Erythroblast (primary cell): ENCODE results near the gene ADAM10.
"Not testable (repeated sequence)": the region's sequence is repeated elsewhere in the genome, so short reads cannot be mapped to it uniquely, and the experiment has no call there.

Source experiments
- DNase-seq, 2 experiments: peaks; one replicate each; lab custom pipeline; 2025; lab: John Stamatoyannopoulos, UW
- GATA1 ChIP-seq: IDR thresholded peaks from 2 replicates; pipeline ENCODE4 v1.6.1; 2011; ENCODE audit warnings: low read depth, mild to moderate bottlenecking, control low read depth, low read length, moderate library complexity
- POLR2A ChIP-seq: IDR thresholded peaks from 2 replicates; pipeline ENCODE4 v1.6.1; 2011; ENCODE audit warnings: mild to moderate bottlenecking, low read length

Gene ADAM10

DNA sequence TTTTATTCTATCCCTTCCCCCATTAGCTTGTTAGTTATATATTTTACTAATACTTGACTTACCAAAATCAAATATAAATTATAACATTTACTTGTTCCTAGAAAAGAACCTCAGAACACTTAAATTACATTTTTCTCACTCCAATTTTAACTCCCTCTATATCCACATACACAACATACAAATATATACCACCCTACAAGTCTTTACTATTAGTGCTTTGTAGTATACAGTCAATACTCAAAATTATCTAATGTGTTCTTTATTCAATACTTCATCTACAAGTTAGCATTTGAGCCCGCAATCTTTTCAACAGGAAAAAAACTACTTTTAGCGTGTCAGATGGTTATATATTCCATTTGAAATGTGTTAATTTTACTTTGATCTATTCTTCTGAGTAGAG is 100.3 kb downstream of the ADAM10 start:
- no peak for TF ChIP-seq GATA1
- TF ChIP-seq POLR2A, result no peak
- DNase-seq, result no peak

DNA sequence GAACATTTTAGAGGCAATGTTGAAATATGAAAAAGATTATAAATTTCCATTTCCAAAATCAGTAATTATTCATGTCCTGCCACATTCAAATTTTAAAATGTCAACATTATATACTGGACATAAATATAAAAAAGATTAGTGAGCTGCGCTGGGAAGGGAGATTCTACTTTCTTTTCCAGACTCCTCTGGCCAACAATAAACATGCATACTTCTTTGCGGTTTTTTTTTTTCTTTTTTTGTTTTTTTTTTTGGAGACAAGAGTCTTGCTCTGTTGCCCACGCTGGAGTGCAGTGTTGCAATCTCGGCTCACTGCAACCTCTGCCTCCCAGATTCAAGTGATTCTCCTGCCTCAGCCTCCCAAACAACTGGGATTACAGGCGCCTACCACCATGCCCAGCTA is 105.5 kb downstream of the ADAM10 start:
- TF ChIP-seq POLR2A, result no peak
- no peak for TF ChIP-seq GATA1
- DNase-seq, result no peak

DNA sequence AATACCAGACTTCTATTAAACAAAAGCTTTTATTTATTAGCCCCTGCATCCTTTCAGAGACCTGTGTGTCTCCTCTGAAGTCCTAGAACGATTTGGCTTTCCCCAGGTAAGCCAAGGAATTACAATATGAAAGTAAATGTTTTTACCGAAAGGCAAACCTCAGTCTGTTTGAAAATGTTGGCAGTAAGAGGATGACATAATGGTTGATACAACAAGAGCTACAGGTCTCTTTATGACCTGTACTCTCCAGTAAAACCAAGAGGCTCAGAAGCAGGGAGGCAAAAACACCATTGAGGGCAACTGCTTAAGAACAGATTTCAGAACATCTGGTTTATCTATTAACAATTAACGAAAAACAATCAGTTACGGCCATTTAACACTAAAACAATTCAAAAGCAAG is 107.8 kb downstream of the ADAM10 start:
- TF ChIP-seq POLR2A, result no peak
- TF ChIP-seq GATA1, result no peak
- DNase-seq, result no peak

DNA sequence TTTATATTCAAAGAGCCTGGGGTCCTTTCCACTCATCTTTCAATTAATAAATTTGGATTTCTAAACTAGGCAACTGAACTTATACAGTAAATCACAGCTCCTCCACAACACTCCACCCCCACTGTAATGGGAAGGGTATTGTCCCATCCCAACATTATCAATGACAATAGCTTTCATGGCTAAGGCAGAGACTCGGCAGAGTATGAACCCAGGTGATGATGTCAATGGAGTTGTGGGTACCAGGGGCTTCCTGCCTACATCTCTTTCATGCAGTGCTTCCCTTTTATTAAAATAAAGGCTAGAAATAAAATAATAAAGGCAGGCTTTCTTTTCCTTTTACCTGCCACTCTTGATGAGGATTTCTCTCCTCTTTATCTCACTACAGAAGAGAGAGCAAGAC is 109.5 kb downstream of the ADAM10 start:
- no peak for DNase-seq
- TF ChIP-seq GATA1, result no peak
- TF ChIP-seq POLR2A, result no peak

DNA sequence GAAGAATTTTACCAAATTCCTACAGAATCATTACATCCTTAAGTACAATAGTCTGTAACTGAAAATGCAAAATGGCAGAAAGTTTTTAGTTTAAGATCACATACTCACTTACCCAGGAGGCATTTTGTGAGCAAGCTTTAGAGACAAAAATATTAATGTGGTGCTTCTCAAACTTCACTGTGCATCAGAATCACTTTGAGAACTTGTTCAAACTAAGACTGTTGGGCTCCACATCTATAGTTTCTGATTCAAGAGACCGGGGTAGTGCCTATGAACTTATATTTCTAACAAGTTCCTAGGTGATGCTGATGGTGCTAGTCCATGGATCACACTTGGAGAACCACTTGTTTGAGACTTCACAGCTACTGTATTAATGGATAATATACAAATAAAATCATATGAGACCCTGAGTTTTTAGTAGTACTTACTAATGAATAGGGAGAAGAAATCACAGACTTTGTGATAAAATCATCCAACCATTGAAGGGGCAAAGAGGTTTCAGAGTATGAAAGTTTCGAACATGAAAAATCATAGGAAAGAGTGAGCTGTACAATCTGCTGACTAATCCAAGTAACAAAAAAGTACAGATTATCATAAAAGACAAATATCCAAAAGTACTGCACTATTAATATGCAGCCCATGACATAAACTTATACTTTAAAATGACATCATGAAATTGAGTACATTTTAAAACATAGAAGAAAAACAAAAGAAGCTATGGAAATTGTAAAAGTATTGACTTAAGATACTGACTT is 110.3 kb downstream of the ADAM10 start:
- TF ChIP-seq GATA1 (no peak), POLR2A (no peak)
- DNase-seq, result no peak

DNA sequence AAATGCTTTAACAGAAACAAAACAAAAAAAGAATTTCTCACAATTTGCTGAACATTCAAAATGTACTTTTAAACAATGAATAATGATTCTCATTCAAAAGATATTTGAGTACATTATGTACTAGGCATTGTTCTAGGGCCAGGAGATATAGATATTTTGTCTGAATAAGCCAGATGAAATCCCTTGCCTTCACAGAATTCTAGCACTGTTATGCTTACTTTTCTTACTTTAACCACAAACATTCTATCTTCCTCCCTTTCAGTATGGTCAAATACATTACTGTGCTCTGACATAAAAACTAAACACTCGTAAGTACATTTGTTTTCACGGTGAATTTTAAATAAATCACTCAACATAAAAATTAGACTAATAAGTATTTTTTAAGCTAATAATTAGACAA is 116.7 kb downstream of the ADAM10 start:
- no peak for DNase-seq
- TF ChIP-seq GATA1, result no peak
- TF ChIP-seq POLR2A, result no peak

DNA sequence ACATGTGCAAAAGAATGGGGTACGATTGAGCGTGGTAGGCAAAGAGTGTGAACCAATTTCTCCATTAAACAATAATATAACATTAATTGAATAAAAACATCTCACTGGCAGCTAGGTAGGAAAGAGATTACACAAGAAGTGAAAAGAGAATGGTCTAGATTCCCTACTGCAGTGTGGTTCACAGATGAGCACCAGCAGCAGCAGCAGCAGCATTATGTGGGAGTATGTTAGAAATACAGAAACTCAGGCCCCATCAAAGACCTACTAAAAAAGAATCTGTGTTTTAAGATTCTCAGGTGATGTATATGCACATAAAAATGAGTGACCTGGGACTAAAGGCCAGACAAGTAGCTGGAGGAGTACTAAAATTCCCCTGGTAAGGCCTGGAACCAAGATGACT is 118.2 kb downstream of the ADAM10 start:
- TF ChIP-seq POLR2A, result no peak
- TF ChIP-seq GATA1, result no peak
- no peak for DNase-seq

DNA sequence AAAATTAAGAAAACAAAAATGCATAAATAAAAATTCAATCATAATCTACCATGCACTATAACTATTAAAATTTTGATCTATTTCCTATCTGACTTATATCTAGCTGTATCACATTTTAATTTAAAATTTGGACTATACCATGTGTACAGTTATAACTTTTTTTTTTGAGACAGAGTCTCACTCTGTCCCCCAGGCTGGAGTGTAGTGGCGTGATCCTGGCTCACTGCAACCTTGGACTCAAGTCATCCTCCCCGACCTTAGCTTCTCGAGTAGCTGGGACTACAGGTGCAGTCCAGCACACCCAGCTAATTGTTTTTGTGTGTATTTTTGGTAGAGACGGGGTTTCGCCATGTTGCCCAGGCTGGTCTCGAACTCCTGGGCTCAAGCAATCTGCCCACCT is 119.9 kb downstream of the ADAM10 start:
- no peak for TF ChIP-seq POLR2A
- no peak for TF ChIP-seq GATA1
- DNase-seq, result peak; percentile 9 to 25

DNA sequence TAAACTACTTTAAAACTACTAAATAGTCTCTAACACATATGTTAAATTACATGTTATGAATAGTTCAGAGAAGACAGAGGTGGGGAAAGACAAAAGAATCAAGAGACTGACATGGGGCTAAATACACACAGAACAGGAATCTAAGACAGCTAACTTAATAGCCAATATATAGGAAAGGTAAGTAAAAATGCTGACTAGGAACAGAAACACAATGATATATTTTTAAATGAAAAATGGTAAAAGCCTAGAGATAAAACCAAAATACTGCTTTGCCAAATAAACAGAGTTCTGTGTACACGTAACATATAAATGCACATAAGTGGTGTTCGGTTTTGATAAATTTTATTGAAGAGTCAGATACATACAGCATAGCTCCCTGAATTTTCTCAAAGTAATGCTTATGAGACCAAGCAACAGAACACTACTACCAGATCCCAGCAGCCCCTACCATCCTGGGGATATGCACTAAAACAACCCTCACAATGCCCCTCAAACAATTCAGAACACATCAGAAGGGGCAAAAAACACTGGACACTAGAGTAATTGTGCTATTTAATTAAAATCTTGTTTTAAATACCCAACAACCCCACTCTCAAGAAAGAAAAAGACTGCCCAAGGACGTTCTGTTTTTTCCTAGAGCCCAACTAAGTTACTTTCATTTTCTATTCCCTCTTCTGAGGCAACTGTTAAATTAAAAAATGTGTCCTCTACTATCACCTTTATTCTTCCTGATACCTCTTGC is 121.1 kb downstream of the ADAM10 start:
- peak; percentile 28 to 63 for DNase-seq
- TF ChIP-seq POLR2A (no peak), GATA1 (no peak)

DNA sequence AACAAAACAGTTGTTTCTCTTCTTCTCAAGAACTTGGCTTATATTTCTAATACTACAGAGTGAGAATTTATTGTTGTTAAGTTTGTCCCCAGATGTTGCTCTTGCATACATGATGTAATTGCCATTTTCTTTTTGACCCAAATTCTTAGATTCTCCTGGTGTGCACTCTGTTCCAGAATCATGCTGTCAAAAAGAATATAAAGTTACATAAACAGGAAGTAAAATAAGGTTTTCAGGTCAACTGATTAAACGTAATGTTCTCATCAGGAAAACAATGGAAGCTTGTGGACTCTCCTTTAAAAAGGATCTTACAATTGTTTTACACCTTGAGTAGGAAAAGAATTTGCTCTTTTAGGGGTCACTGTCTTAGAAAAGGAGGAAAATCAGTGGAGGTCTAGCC is 121.8 kb downstream of the ADAM10 start:
- peak in 1 of 2 experiments; percentile 32 for DNase-seq
- TF ChIP-seq POLR2A (no peak), GATA1 (no peak)

DNA sequence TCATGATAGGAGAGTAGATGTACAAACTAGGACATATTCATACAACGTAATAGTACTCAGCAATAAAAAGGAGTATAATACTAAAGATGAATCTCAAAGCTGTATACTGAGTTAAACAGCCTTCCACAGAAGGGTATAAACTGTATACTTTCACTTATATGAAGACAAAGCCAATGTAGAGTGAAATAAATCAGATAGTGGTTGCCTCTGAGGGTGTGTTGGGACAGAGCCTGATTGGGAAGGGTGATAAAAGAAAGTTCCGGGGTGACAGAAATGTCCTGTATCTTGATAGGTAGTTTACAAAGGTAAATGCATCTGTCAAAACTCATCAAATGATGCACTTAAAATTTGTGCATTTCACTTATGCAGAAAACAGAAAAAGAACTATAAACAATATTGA is 122.5 kb downstream of the ADAM10 start:
- TF ChIP-seq POLR2A (no peak), GATA1 (no peak)
- peak; percentile 5 to 6 for DNase-seq

DNA sequence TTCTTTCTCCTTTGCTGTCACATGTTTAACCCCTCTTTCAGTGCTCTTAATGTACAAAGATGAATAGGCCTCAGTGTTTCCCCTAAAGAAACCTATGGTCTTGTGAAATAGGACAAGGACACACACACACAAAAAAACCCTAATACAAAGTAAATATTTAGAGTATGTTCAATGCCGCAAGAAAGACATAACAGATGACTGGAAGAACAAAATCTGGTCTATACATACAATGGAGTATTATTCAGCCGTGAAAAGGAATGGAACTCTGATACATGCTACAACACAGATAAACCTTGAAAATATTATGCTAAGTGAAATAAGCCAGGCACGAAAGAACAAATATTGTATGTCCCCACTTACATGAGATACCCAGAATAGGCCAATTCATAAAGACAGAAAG is 123.1 kb downstream of the ADAM10 start:
- no peak for DNase-seq
- TF ChIP-seq GATA1 (no peak), POLR2A (no peak)

DNA sequence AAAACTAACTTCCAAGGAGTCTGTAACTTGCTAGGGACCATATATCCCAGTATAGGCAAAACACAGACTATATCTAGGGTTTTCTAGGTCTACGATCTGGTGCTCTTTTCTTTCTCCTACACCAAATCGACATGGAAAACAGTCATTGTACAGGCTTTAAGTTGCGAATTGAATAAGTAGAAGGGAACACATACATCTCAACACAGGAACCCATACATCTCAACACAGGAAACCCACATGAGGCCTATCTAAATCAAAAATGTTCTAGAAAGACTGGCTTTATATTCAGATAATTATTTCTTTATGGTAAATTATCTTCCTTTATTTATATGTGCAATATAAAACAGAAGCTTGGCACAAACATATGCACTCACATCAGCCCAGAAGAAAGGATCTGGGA is 126.6 kb downstream of the ADAM10 start:
- DNase-seq, result no peak
- TF ChIP-seq POLR2A (no peak), GATA1 (no peak)

DNA sequence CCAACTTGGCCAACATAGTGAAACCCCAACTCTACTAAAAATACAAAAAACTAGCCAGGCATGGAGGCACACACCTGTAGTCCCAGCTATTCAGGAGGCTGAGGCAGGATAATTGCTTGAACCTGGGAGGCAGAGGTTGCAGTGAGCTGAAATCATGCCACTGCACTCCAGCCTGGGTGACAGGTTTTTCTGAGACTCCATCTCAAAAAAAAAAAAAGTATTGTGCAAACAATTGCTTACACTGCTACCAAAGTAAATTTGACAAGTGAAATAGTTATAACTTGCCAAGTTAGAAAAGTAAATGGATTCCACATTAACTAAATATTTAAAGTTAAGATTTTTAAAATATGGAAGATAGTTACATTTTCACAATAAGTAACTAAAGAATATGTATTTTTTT is 129.2 kb downstream of the ADAM10 start:
- not testable (repeated sequence) for DNase-seq
